AG04450 (cell line): ENCODE results near the gene SP5. TPM values are rescaled to one million over a fixed set of nuclear protein-coding genes. Genes with fewer than 3 reads are reported as not detected.

ENCODE experiments used
- CTCF ChIA-PET: fragments of 300-600, 350-600 bp; formaldehyde crosslinking; extraction: SDS; loops from one replicate; lab custom pipeline; 2022; ENCODE audit warnings: antibody characterized with exemption, inconsistent platforms; lab: Charles Lee
- POLR2A ChIA-PET: fragments of 350-600 bp; formaldehyde crosslinking; extraction: SDS; loops from one replicate; lab custom pipeline; 2021; ENCODE audit warnings: antibody characterized with exemption, inconsistent platforms; lab: Yijun Ruan, JAX
- DNase-seq: peaks from one replicate; pipeline ENCODE4 v3.0.0-alpha.2; 2011; ENCODE audit warnings: low read depth, low spot score
- H3K27ac ChIP-seq: one replicate; pipeline ENCODE4 v1.5.1; 2012; ENCODE audit warnings: low read depth, low read length, control low read depth
- H3K27me3 ChIP-seq: one replicate; pipeline ENCODE4 v1.6.0; 2012; ENCODE audit warnings: low read length; ENCODE audit not compliant: control insufficient read depth, insufficient read depth
- H3K4me3 ChIP-seq: 2 replicates; pipeline ENCODE4 v1.5.1; 2011; ENCODE audit warnings: mild to moderate bottlenecking, low read depth, low read length, control low read depth
- H3K9me3 ChIP-seq: 2 replicates; pipeline ENCODE4 v1.5.1; 2012; ENCODE audit warnings: low read length; ENCODE audit not compliant: control insufficient read depth, insufficient read depth
- polyA plus RNA-seq: library from polyadenylated mRNA; depleted of rRNA; stranded (reverse); fragments of >200 nt; gene quantifications from 2 replicates; pipeline ENCODE4 v1.2.3, GENCODE V29; 2011
- TF ChIP-seq, protein P1 (sequence below): IDR thresholded peaks from 2 replicates; pipeline ENCODE4 v1.5.1; 2011; ENCODE audit warnings: low read depth, low read length, control low read depth, inconsistent platforms

SP5 gene
- polyA plus RNA-seq, 1 experiment, result not detected

DNA sequence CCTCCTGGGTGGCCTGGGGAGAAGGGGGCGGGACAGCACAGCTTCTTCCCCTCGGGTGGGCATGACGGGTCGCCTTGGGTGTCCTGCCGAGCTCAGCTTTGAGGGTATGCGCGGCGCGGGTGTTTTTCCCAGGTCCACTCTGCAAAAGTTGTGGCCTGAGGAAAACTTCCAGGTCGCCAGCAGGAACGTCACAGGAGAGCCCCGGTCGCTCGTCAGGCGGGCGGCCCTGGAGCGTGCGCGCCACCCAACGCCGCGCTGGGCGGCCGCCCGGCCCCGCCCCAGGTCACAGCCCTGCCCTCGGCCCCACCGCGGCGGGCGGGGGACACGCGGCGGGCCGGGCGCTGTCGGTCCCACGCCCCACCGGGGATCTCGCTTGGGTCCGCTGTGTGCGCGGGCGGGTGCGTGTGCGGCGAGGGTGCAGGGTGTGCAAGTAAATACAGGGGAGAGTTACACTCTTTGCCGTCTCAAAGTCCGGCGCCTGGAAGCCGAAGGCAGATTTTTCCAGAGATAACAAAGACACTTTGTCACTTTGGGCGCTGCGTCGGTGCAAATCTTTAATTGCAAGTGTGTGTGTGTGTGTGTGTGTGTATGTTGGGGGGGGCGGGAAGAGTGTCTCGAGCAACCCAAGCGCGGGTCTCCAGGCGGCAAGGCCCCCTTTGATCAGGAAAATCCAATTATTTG is 616 bp upstream of the SP5 start:
- Histone ChIP-seq H3K27ac (no peak overlapping the region), H3K4me3 (peak overlapping the region; percentile 44), H3K27me3 (peaks cover 76% of the 10 kb centered on the region), H3K9me3 (peaks cover 6% of the 10 kb centered on the region; the same call in 1 of the 2 replicates)
- ChIA-PET POLR2A (no interaction called here), CTCF (no interaction called here)
- no peak for DNase-seq
- TF ChIP-seq, protein P1, sequence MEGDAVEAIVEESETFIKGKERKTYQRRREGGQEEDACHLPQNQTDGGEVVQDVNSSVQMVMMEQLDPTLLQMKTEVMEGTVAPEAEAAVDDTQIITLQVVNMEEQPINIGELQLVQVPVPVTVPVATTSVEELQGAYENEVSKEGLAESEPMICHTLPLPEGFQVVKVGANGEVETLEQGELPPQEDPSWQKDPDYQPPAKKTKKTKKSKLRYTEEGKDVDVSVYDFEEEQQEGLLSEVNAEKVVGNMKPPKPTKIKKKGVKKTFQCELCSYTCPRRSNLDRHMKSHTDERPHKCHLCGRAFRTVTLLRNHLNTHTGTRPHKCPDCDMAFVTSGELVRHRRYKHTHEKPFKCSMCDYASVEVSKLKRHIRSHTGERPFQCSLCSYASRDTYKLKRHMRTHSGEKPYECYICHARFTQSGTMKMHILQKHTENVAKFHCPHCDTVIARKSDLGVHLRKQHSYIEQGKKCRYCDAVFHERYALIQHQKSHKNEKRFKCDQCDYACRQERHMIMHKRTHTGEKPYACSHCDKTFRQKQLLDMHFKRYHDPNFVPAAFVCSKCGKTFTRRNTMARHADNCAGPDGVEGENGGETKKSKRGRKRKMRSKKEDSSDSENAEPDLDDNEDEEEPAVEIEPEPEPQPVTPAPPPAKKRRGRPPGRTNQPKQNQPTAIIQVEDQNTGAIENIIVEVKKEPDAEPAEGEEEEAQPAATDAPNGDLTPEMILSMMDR, result no peak

DNA sequence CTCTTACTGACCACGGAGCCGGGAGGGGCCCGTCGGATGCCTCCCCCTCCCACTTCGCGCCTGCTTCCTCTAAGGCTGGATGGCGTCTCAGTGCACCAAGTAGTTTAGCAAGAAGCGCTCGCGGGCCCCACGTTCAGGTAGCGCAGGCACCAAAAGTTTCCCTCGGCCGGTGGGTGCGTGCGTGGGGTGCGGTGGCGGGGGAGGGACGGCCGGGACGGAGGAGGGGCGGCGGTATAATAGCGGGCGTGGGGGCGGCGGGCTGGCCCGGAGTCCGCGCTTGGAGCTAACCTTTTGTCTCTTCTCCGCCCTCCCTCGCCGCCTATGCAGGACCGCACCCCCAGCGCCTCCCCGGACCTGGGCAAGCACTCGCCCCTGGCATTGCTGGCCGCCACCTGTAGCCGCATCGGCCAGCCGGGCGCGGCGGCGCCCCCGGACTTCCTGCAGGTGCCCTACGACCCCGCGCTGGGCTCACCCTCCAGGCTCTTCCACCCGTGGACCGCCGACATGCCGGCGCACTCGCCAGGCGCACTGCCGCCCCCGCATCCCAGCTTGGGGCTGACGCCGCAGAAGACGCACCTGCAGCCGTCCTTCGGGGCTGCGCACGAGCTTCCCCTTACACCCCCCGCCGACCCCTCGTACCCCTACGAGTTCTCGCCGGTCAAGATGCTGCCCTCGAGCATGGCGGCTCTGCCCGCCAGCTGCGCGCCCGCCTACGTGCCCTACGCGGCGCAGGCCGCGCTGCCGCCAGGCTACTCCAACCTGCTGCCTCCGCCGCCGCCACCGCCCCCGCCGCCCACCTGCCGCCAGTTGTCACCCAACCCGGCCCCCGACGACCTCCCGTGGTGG is 1.0 kb downstream of the SP5 start:
- CTCF ChIA-PET, result interaction anchor here (0.6 to 0.8 kb wide), 2 partner anchors 19 to 96 kb away, joined by 3 to 13 read pairs; no protein-coding TSS in a partner anchor
- Histone ChIP-seq H3K27ac (no peak overlapping the region), H3K9me3 (peaks cover 6% of the 10 kb centered on the region; the same call in 1 of the 2 replicates), H3K4me3 (no peak overlapping the region), H3K27me3 (peaks cover 65% of the 10 kb centered on the region)
- TF ChIP-seq, protein P1, result no peak
- POLR2A ChIA-PET, result no interaction called here
- DNase-seq, result no peak

DNA sequence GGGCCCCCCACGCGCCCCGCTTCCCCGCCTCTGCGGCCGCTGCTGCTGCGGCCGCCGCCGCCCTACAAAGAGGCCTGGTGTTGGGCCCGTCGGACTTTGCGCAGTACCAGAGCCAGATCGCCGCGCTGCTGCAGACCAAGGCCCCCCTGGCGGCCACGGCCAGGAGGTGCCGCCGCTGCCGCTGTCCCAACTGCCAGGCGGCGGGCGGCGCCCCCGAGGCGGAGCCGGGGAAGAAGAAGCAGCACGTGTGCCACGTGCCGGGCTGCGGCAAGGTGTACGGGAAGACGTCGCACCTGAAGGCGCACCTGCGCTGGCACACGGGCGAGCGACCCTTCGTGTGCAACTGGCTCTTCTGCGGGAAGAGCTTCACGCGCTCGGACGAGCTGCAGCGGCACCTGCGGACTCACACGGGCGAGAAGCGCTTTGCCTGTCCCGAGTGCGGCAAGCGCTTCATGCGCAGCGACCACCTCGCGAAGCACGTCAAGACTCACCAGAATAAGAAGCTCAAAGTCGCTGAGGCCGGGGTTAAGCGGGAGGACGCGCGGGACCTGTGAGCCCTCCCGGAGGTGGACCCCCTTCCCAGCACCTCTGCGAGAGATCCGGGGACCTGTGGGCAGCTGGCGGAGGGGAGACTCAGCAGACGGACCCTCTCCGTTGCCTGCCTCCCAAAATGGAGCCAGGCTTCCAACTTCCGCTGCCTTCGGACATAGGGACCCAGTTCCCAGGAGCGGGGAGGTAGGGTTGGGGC is 1.9 kb downstream of the SP5 start:
- TF ChIP-seq, protein P1, result peak; percentile 43
- no peak for DNase-seq
- Histone ChIP-seq H3K27ac (no peak overlapping the region), H3K27me3 (peaks cover 57% of the 10 kb centered on the region), H3K9me3 (peaks cover 6% of the 10 kb centered on the region; the same call in 1 of the 2 replicates), H3K4me3 (no peak overlapping the region)
- CTCF ChIA-PET, result interaction anchor here (0.7 to 1.2 kb wide), 3 partner anchors 20 to 308 kb away, joined by 3 to 6 read pairs (median 3); no protein-coding TSS in a partner anchor
- POLR2A ChIA-PET, result no interaction called here

- TF ChIP-seq, protein P1, result no peak
- POLR2A ChIA-PET, result no interaction called here
- Histone ChIP-seq H3K27me3 (peaks cover 52% of the 10 kb centered on the region), H3K27ac (no peak overlapping the region), H3K9me3 (peaks cover 6% of the 10 kb centered on the region; the same call in 1 of the 2 replicates), H3K4me3 (no peak overlapping the region)
- CTCF ChIA-PET, result interaction anchor here (0.7 to 1.2 kb wide), 3 partner anchors 20 to 308 kb away, joined by 3 to 6 read pairs (median 3); no protein-coding TSS in a partner anchor
- no peak for DNase-seq
These were observed 2.4 kb downstream of the SP5 start for GRCh38 chr2:170717599-170717963.
